Right lobe of liver (tissue), 6 donors: Measurements from ENCODE around the gene NEDD4L. TPM values are rescaled to one million over a fixed set of nuclear protein-coding genes. Genes with fewer than 3 reads are reported as not detected.

Experiments used
- ATAC-seq, 4 donors: fragments of 200-7000 bp; cut with Tn5 transposase; one replicate each; pipeline ENCODE4 v1.9.1; 2020; ENCODE audit warnings: mild to moderate bottlenecking in 4 of 4, moderate library complexity in 4 of 4
- DNase-seq, 3 donors: peaks; one replicate each; pipeline ENCODE4 v3.0.0-alpha.2; 2020
- H3K27ac ChIP-seq, 3 donors: fragments of 200-600 bp; one replicate each; pipeline ENCODE4 v1.8.0; 2022
- H3K27me3 ChIP-seq, 2 donors: fragments of 200-600 bp; one replicate each; pipeline ENCODE4 v1.8.0; 2022
- H3K36me3 ChIP-seq, 4 donors: fragments of 200-600 bp; sonication (generic) in 1 of 4; one replicate each; pipeline versions ENCODE4 v1.5.1 to v1.8.0; 2017 to 2022; ENCODE audit warnings: control low read depth in 1 of 4
- H3K4me1 ChIP-seq, 4 donors: fragments of 200-600 bp; sonication (generic) in 1 of 4; one replicate each; pipeline versions ENCODE4 v1.5.1 to v1.8.0; 2017 to 2022; ENCODE audit warnings: control low read depth in 1 of 4
- H3K4me3 ChIP-seq, 3 donors: fragments of 200-600 bp; one replicate each; pipeline ENCODE4 v1.8.0; 2022
- H3K9me3 ChIP-seq, 4 donors: fragments of 200-600 bp; sonication (generic) in 1 of 4; one replicate each; pipeline versions ENCODE4 v1.5.1 to v1.8.0; 2017 to 2022; ENCODE audit warnings: control low read depth in 1 of 4
- POLR2A ChIP-seq: fragments of 450-650 bp; IDR thresholded peaks from one replicate; pipeline ENCODE4 v1.6.1; 2017; ENCODE audit warnings: antibody characterized with exemption, mild to moderate bottlenecking
- WGBS: methylation state at CpG from one replicate; pipeline ENCODE4 v1.1.6; 2018; ENCODE audit warnings: low coverage, low lambda C conversion rate; ENCODE audit not compliant: insufficient coverage; ENCODE audit errors: missing lambda C conversion rate; 5-methylcytosine and 5-hydroxymethylcytosine counted together
- intact Hi-C, 2 donors: fragments of 100-400 bp; cut with DNase I; formaldehyde crosslinking; loops; one replicate each; pipeline versions ENCODE4 v1.11.2 to v1.14.1; 2022
- total RNA-seq, 6 experiments: library from RNA; depleted of rRNA in 2 of 6; stranded (reverse); fragments of >200 nt in 2 of 6; fragmentation: NEBNext Ultra II Directional in 3 of 6; extraction: Animal tissue kit (Norgen Biotek cat#: 25700) in 3 of 6; gene quantifications; one replicate each; pipeline versions ENCODE4 v1.1.0 to v1.2.4, GENCODE V29; 2016 to 2023
- TF ChIP-seq, protein P1 (sequence below), 4 donors: fragments of 200-600 bp in 3 of 4; fragments of 450-650 bp in 1 of 4; IDR thresholded peaks; one replicate each; pipeline versions ENCODE4 v1.5.1 to v1.8.0; 2016 to 2022; ENCODE audit warnings: antibody characterized with exemption in 4 of 4, mild to moderate bottlenecking in 2 of 4
- donor health status: DM: no; HTN: yes; CAD: no.
- donor health status: DM: no; HTN: no; CAD: no.
- donor health status: DM: no; HTN: no; CAD: no.
- donor health status: DM: no; HTN: yes; CAD: no.
- donor health status: DM: no; HTN: yes; CAD: no.

NEDD4L gene
- total RNA-seq, 6 experiments from 2014 or later = 21.5 to 41.0 (median 33.2) TPM

DNA sequence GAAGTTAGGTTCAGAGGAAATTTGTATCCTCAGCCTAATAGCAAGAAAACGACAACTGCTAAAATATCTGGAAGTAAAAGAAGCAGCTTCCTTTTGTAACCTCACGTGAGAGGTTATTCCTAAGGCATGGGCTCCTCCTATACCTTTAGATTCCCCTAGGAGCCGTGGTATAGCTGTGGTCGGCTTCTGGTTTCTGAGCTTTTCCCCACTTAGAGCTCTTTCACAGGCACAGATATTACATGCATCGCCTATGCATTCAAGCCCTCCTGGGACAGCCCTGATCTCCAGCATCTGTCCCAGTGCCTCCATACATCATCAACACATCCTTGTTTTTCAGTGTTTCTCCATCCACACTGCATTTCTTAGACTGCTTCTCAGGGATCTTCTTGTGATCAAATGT, 295.9 kb downstream of the NEDD4L start:
- TF ChIP-seq, protein P1, sequence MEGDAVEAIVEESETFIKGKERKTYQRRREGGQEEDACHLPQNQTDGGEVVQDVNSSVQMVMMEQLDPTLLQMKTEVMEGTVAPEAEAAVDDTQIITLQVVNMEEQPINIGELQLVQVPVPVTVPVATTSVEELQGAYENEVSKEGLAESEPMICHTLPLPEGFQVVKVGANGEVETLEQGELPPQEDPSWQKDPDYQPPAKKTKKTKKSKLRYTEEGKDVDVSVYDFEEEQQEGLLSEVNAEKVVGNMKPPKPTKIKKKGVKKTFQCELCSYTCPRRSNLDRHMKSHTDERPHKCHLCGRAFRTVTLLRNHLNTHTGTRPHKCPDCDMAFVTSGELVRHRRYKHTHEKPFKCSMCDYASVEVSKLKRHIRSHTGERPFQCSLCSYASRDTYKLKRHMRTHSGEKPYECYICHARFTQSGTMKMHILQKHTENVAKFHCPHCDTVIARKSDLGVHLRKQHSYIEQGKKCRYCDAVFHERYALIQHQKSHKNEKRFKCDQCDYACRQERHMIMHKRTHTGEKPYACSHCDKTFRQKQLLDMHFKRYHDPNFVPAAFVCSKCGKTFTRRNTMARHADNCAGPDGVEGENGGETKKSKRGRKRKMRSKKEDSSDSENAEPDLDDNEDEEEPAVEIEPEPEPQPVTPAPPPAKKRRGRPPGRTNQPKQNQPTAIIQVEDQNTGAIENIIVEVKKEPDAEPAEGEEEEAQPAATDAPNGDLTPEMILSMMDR (IDR thresholded peaks at IDR 0.05) = no peak
- TF ChIP-seq POLR2A = no peak
- Histone ChIP-seq H3K27me3 (no peaks in the 10 kb centered on the region), H3K27ac (no peak overlapping the region), H3K9me3 (no peaks in the 10 kb centered on the region), H3K4me1 (no peaks in the 10 kb centered on the region), H3K36me3 (peaks cover 0 to 3% (median 0%) of the 10 kb centered on the region in 4 donors), H3K4me3 (no peak overlapping the region)
- intact Hi-C loops = no loop called here
- 100% methylated on average over 1 of the region's 5 CpGs for WGBS
- ATAC-seq (no peak), DNase-seq (no peak)

DNA sequence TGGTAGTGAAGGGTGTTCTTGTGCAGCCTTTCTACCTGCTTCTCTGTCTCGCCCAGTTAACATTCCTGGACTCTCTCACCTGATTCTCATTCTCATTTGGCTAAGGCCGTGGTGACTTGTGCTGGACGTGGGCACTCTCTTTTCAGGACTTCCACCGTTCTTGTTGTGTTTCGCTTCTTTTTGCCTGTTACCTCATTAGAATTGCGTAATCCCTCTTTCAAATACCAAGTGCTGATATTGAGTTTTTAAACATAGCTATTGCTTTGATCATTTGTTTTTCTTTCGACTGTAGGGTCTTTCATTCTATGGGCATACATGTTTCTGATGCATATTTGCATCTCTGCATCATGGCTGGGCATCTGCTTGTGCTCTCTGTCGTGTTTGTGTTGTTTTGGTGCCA, 297.9 kb downstream of the NEDD4L start:
- no peak overlapping the region for H3K27ac ChIP-seq
- TF ChIP-seq POLR2A = no peak
- TF ChIP-seq, protein P1 (IDR thresholded peaks at IDR 0.05) = no peak
- 54% methylated on average over 8 of the region's 8 CpGs for WGBS
- no peaks in the 10 kb centered on the region for H3K27me3 ChIP-seq
- peak in 3 of 4 donors; percentile 28 to 43 (median 30) for ATAC-seq
- H3K9me3 ChIP-seq = no peaks in the 10 kb centered on the region
- H3K4me1 ChIP-seq = no peaks in the 10 kb centered on the region
- no peak for DNase-seq
- intact Hi-C loops = no loop called here
- H3K36me3 ChIP-seq = no peaks in the 10 kb centered on the region
- H3K4me3 ChIP-seq = no peak overlapping the region

DNA sequence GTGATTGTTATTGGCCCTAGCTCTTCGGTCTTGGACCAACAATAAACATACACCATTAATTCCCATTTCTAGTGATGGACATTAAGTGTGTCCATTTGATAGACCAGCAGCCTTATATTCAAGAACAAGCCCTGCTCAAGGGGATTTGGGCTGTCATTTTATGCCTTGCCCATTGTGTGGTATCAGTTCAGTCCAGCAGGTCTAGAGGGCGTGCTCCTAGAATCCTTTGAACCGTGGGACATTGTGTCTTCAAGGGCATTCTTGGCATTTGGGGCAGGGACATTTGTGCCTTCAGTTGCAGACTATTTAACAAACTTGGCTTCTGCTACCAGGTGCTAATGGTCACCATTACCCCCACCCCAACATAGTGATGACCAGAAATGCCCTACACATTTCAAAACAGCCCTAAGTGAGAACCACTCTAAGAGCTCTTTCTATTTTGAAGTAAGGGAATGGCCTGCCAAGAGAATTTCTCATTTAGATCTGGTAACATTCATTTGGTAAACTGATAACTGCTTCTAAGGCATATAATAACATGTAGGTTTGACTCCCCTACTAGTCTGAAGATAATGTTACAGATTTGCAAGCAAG, 300.1 kb downstream of the NEDD4L start:
- ATAC-seq = no peak

DNA sequence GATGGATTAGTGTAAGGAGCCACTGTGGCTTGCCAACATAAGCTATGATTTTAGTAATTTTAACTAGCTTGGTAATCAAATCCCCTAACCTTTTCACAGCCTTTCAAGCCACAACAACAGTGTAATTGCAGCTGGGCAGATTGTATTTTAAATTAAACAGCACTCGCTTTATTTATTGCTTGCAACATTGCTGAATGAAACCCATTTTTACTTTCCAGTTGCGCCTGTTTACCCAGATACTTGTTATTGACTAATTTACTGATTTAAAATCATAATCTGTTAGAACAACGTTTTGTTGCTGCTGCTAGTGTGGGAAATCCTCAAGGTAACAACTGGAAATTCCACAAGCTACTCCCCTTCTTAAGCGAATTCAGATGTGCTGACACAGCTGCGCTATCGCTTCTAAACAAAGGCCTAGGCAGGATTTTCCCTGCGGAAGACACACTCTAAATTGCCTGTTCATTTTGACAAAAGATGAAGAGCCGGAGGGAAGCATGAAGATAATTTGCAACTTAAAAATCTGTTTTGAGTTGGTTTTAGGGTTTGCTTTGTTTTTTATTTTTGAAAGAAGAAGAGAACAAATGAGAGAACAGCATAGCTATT, 300.9 kb downstream of the NEDD4L start:
- no peaks in the 10 kb centered on the region for H3K9me3 ChIP-seq
- intact Hi-C loops = no loop called here
- ATAC-seq (no peak), DNase-seq (no peak)
- no peaks in the 10 kb centered on the region for H3K4me1 ChIP-seq
- no peak overlapping the region for H3K4me3 ChIP-seq
- no peaks in the 10 kb centered on the region for H3K36me3 ChIP-seq
- TF ChIP-seq, protein P1 (IDR thresholded peaks at IDR 0.05) = no peak
- WGBS = 74% methylated on average over 8 of the region's 8 CpGs
- H3K27me3 ChIP-seq = no peaks in the 10 kb centered on the region
- no peak overlapping the region for H3K27ac ChIP-seq

More for the DNA sequence above, 300.1 kb downstream of the NEDD4L start:
- H3K4me1 ChIP-seq = no peaks in the 10 kb centered on the region
- no peak for DNase-seq
- WGBS = 100% methylated on average over 1 of the region's 3 CpGs
- intact Hi-C loops = no loop called here
- H3K4me3 ChIP-seq = no peak overlapping the region
- H3K27me3 ChIP-seq = no peaks in the 10 kb centered on the region
- H3K36me3 ChIP-seq = no peaks in the 10 kb centered on the region
- H3K9me3 ChIP-seq = no peaks in the 10 kb centered on the region
- H3K27ac ChIP-seq = no peak overlapping the region
- TF ChIP-seq, protein P1 (IDR thresholded peaks at IDR 0.05) = no peak
- TF ChIP-seq POLR2A = no peak
